Uterus (tissue), 4 donors: ENCODE data around the gene BRD3. TPM values are rescaled to one million over a fixed set of nuclear protein-coding genes. Genes with fewer than 3 reads are reported as not detected.

ENCODE experiments used
- DNase-seq, 2 donors: peaks; one replicate each; pipeline ENCODE4 v3.0.0-alpha.2; 2019 to 2020
- H3K27ac ChIP-seq, 2 donors: fragments of 200-600 bp; sonication (generic); 1 replicate in 1 of 2; 2 replicates in 1 of 2; pipeline ENCODE4 v1.5.1; 2016 to 2018
- H3K27me3 ChIP-seq, 2 donors: fragments of 200-600 bp; sonication (generic); one replicate each; pipeline ENCODE4 v1.5.1; 2018 to 2019; ENCODE audit warnings: control low read depth in 1 of 2
- H3K36me3 ChIP-seq, 2 donors: fragments of 200-600 bp; sonication (generic); one replicate each; pipeline ENCODE4 v1.5.1; 2019; ENCODE audit warnings: control low read depth in 1 of 2
- H3K4me1 ChIP-seq, 2 donors: fragments of 200-600 bp; sonication (generic); one replicate each; pipeline ENCODE4 v1.5.1; 2018 to 2019; ENCODE audit warnings: control low read depth in 1 of 2
- H3K4me3 ChIP-seq, 2 donors: fragments of 200-600 bp; sonication (generic); 1 replicate in 1 of 2; 2 replicates in 1 of 2; pipeline ENCODE4 v1.5.1; 2018 to 2019; ENCODE audit warnings: mild to moderate bottlenecking in 1 of 2
- H3K9me3 ChIP-seq, 2 donors: fragments of 200-600 bp; sonication (generic); one replicate each; pipeline ENCODE4 v1.5.1; 2019; ENCODE audit warnings: control low read depth in 1 of 2
- CTCF ChIP-seq, 4 experiments: fragments of 200-600 bp in 2 of 4; fragments of 450-650 bp in 2 of 4; sonication (generic) in 2 of 4; IDR thresholded peaks; one replicate each; pipeline ENCODE4 v1.5.1; 2016 to 2019; ENCODE audit warnings: antibody characterized with exemption in 4 of 4, mild to moderate bottlenecking in 2 of 4, moderate library complexity in 1 of 4
- POLR2A ChIP-seq, 2 donors: fragments of 450-650 bp; IDR thresholded peaks; one replicate each; pipeline ENCODE4 v1.6.1; 2016; ENCODE audit warnings: antibody characterized with exemption in 2 of 2, mild to moderate bottlenecking in 1 of 2, moderate library complexity in 1 of 2
- intact Hi-C: fragments of 100-400 bp; cut with DNase I; formaldehyde crosslinking; loops from one replicate; pipeline ENCODE4 v1.15.1; 2023; ENCODE audit warnings: low total_unique reads
- total RNA-seq, 4 donors: library from RNA; depleted of rRNA in 3 of 4; stranded (reverse); fragments of >200 nt in 3 of 4; gene quantifications; one replicate each; pipeline versions ENCODE4 v1.1.0 to v1.2.4, GENCODE V29; 2014 to 2023
- donor health status: DM: yes; HTN: yes; CAD: no.

BRD3 gene
- total RNA-seq, 4 donors from 2014 or later = 7.2 to 85.0 (median 42.6) TPM

GRCh38 chr9:134024828-134025605 lies 42.8 kb downstream of the BRD3 start, which contains the start of gene BRD3OS:
Gene BRD3OS (plus strand): TSS chr9:134025481. CDS start chr9:134026748, 1,267 bp downstream.
- no peaks in the 10 kb centered on the region for H3K27me3 ChIP-seq
- peak; percentile 95 to 98 for DNase-seq
- no peaks in the 10 kb centered on the region for H3K4me1 ChIP-seq
- H3K36me3 ChIP-seq = no peaks in the 10 kb centered on the region
- peak within 1 kb of the TSS; percentile 68 to 79 for H3K27ac ChIP-seq
- peak within 1 kb of the TSS; percentile 68 to 87 for H3K4me3 ChIP-seq
- no peaks in the 10 kb centered on the region for H3K9me3 ChIP-seq
- intact Hi-C loops = no loop called here
- TF ChIP-seq POLR2A (IDR thresholded peaks at IDR 0.05) (peak in 1 of 2 donors; percentile 26), CTCF (IDR thresholded peaks at IDR 0.05) (no peak)

- Histone ChIP-seq H3K9me3 (no peaks in the 10 kb centered on the region), H3K4me1 (no peaks in the 10 kb centered on the region), H3K36me3 (no peaks in the 10 kb centered on the region), H3K27me3 (no peaks in the 10 kb centered on the region), H3K27ac (peak overlapping the region; percentile 59 to 79), H3K4me3 (peak overlapping the region in 1 of 2 donors; percentile 8)
- intact Hi-C loops = no loop called here
- TF ChIP-seq CTCF (IDR thresholded peaks at IDR 0.05) (no peak), POLR2A (IDR thresholded peaks at IDR 0.05) (no peak)
- no peak for DNase-seq
Measured at GRCh38 chr9:134024214-134024792, 43.5 kb downstream of the BRD3 start.

- H3K27me3 ChIP-seq = no peaks in the 10 kb centered on the region
- no peak overlapping the region for H3K27ac ChIP-seq
- no peak overlapping the region for H3K4me3 ChIP-seq
- no peak for DNase-seq
- no peaks in the 10 kb centered on the region for H3K4me1 ChIP-seq
- H3K9me3 ChIP-seq = no peaks in the 10 kb centered on the region
- intact Hi-C loops = no loop called here
- no peaks in the 10 kb centered on the region for H3K36me3 ChIP-seq
- TF ChIP-seq CTCF (IDR thresholded peaks at IDR 0.05) = no peak
- no peak for TF ChIP-seq POLR2A (IDR thresholded peaks at IDR 0.05)
Measured at GRCh38 chr9:134014946-134015345, 52.9 kb downstream of the BRD3 start.

GRCh38 chr9:134011401-134011800 lies 56.4 kb downstream of the BRD3 start:
- Histone ChIP-seq H3K27me3 (no peaks in the 10 kb centered on the region), H3K4me1 (no peaks in the 10 kb centered on the region), H3K9me3 (no peaks in the 10 kb centered on the region), H3K27ac (no peak overlapping the region), H3K36me3 (no peaks in the 10 kb centered on the region), H3K4me3 (no peak overlapping the region)
- intact Hi-C loops = no loop called here
- no peak for DNase-seq
- no peak for TF ChIP-seq CTCF (IDR thresholded peaks at IDR 0.05)
- TF ChIP-seq POLR2A (IDR thresholded peaks at IDR 0.05) = no peak
